SU-DHL-6 (cell line): ENCODE data around the gene ERF.

Source experiments
- H2AFZ ChIP-seq: fragments of 200-600 bp; sonication (generic); 2 replicates; pipeline ENCODE4 v1.6.1; 2014; ENCODE audit warnings: low read depth, mild to moderate bottlenecking, moderate library complexity, mixed read lengths, antibody characterized with exemption, low read length; ENCODE audit not compliant: severe bottlenecking
- H3F3A ChIP-seq: fragments of 200-600 bp; shearing (Covaris generic); 2 replicates; pipeline ENCODE4 v1.6.0; 2016; ENCODE audit warnings: antibody characterized with exemption, mild to moderate bottlenecking; ENCODE audit not compliant: insufficient read depth
- H3K27ac ChIP-seq: fragments of 200-600 bp; sonication (generic); 2 replicates; pipeline ENCODE4 v1.5.1; 2016; ENCODE audit warnings: low read depth, mild to moderate bottlenecking, low read length, moderate library complexity, mixed read lengths
- H3K27me3 ChIP-seq: fragments of 200-600 bp; sonication (generic), shearing (Covaris generic); 2 replicates; pipeline ENCODE4 v1.6.0; 2014; ENCODE audit warnings: mild to moderate bottlenecking, low read length
- H3K36me3 ChIP-seq: fragments of 200-600 bp; sonication (generic); 2 replicates; pipeline ENCODE4 v1.6.1; 2014; ENCODE audit warnings: mild to moderate bottlenecking, low read length, mixed read lengths
- H3K4me2 ChIP-seq: fragments of 300-600, 200-600 bp; shearing (Covaris generic), sonication (generic); 2 replicates; pipeline ENCODE4 v1.6.0; 2014; ENCODE audit warnings: low read length, low read depth, mild to moderate bottlenecking; ENCODE audit not compliant: poor library complexity, severe bottlenecking
- H3K4me3 ChIP-seq: fragments of 200-600 bp; sonication (generic); 2 replicates; pipeline ENCODE4 v1.5.1; 2014; ENCODE audit warnings: antibody characterized with exemption, low read length, mild to moderate bottlenecking, mixed read lengths; ENCODE audit not compliant: insufficient read depth, poor library complexity, severe bottlenecking
- H3K79me2 ChIP-seq: fragments of 200-600 bp; sonication (generic); 2 replicates; pipeline ENCODE4 v1.6.1; 2014; ENCODE audit warnings: mild to moderate bottlenecking, low read length, moderate library complexity; ENCODE audit not compliant: insufficient read depth
- H3K9ac ChIP-seq: fragments of 200-600 bp; sonication (generic); 2 replicates; pipeline ENCODE4 v1.7.0; 2014; ENCODE audit warnings: mild to moderate bottlenecking, low read length
- H3K9me2 ChIP-seq: fragments of 200-600 bp; sonication (generic); replicated peaks from 2 replicates; pipeline ENCODE4 v1.6.1; 2014; ENCODE audit warnings: low read length; ENCODE audit not compliant: insufficient read depth
- H3K9me3 ChIP-seq: fragments of 200-600 bp; sonication (generic); 2 replicates; pipeline ENCODE4 v1.6.1; 2014; ENCODE audit warnings: low read length, mixed read lengths; ENCODE audit not compliant: insufficient read depth
- H4K20me1 ChIP-seq: fragments of 200-600 bp; sonication (generic); 2 replicates; pipeline ENCODE4 v1.6.1; 2014; ENCODE audit warnings: low read depth, mild to moderate bottlenecking, antibody characterized with exemption, low read length, moderate library complexity, mixed read lengths
- CTCF ChIP-seq: fragments of 200-600 bp; sonication (generic); IDR thresholded peaks from one replicate; pipeline ENCODE4 v1.5.1; 2017; ENCODE audit warnings: antibody characterized with exemption, mild to moderate bottlenecking, low read length, moderate library complexity; ENCODE audit not compliant: insufficient read depth, poor library complexity, severe bottlenecking
- EZH2phosphoT487 ChIP-seq: fragments of 200-600 bp; sonication (generic), shearing (Covaris generic); conservative IDR thresholded peaks from 2 replicates; pipeline ENCODE4 v1.6.1; 2018; ENCODE audit warnings: mild to moderate bottlenecking, antibody characterized with exemption, low read length, moderate library complexity, mixed read lengths

ERF gene

GRCh38 chr19:42276821-42277220, 21.9 kb upstream of the ERF start:
- TF ChIP-seq EZH2phosphoT487: no peak
- TF ChIP-seq CTCF: no peak
- H3F3A ChIP-seq: peaks cover 16% of the 10 kb centered on the region
- H3K9ac ChIP-seq: no peak overlapping the region
- H3K9me2 ChIP-seq: no peaks in the 10 kb centered on the region
- no peaks in the 10 kb centered on the region for H3K36me3 ChIP-seq
- no peak overlapping the region for H3K27ac ChIP-seq
- no peaks in the 10 kb centered on the region for H3K79me2 ChIP-seq
- no peaks in the 10 kb centered on the region for H3K27me3 ChIP-seq
- no peaks in the 10 kb centered on the region for H4K20me1 ChIP-seq
- H3K9me3 ChIP-seq: no peaks in the 10 kb centered on the region
- no peak overlapping the region for H3K4me3 ChIP-seq
- no peak overlapping the region for H3K4me2 ChIP-seq
- no peak overlapping the region for H2AFZ ChIP-seq

DNA sequence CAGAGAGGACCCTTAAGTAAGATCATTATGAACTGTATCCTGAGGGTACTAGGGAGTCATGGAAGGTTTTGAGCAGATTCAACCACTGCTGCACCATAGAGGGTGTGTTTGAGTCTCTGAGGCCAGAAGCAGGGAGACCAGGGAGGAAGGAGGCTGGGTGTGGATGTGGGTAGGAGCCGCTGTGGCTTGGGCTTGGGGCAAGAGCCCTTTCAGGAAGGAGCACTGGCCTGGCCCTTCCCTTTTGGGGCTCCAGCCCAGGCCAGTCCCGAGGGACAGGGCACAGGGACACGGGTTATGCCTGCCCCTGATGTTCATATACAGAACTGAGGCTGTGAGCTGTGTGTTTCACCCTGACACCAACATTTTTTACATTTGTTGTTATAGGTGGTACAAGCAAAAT, 21.4 kb upstream of the ERF start:
- Histone ChIP-seq H3K9me2 (no peaks in the 10 kb centered on the region), H3K9me3 (no peaks in the 10 kb centered on the region), H3K9ac (no peak overlapping the region), H3K36me3 (no peaks in the 10 kb centered on the region), H3K27me3 (no peaks in the 10 kb centered on the region), H4K20me1 (no peaks in the 10 kb centered on the region), H3K4me3 (no peak overlapping the region), H2AFZ (no peak overlapping the region), H3K79me2 (no peaks in the 10 kb centered on the region), H3F3A (peaks cover 11% of the 10 kb centered on the region), H3K27ac (no peak overlapping the region), H3K4me2 (no peak overlapping the region)
- TF ChIP-seq CTCF (no peak), EZH2phosphoT487 (no peak)

DNA sequence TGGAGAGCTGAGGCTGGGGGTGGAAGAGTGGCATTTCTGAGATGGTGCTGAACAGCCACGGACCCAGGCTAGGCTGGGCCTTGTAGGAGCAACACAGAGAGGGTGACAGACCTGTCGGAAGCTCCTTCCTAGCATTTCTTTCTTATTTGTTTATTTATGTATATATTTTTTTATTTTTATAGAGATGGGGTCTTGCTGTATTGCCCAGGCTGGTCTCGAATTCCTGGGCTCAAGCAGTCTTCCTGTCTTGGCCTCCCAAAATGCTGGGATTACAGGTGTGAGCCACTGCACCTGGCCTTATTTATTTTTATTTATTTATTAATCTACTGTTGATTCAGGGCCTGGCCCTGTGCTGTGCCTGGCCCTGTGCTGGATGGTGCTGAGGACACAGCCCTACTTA, 20.6 kb upstream of the ERF start:
- Histone ChIP-seq H3K36me3 (no peaks in the 10 kb centered on the region), H3K4me3 (no peak overlapping the region), H4K20me1 (no peaks in the 10 kb centered on the region), H3F3A (0 out of 2 replicates have a peak, but pooled peaks cover 9% of the 10 kb centered on the region), H3K27ac (no peak overlapping the region), H3K9ac (no peak overlapping the region), H3K9me2 (no peaks in the 10 kb centered on the region), H3K4me2 (no peak overlapping the region), H3K27me3 (no peaks in the 10 kb centered on the region), H3K9me3 (no peaks in the 10 kb centered on the region), H3K79me2 (0 out of 2 replicates have a peak, but pooled peaks cover under 1% of the 10 kb centered on the region), H2AFZ (no peak overlapping the region)
- no peak for TF ChIP-seq EZH2phosphoT487
- TF ChIP-seq CTCF: no peak

DNA sequence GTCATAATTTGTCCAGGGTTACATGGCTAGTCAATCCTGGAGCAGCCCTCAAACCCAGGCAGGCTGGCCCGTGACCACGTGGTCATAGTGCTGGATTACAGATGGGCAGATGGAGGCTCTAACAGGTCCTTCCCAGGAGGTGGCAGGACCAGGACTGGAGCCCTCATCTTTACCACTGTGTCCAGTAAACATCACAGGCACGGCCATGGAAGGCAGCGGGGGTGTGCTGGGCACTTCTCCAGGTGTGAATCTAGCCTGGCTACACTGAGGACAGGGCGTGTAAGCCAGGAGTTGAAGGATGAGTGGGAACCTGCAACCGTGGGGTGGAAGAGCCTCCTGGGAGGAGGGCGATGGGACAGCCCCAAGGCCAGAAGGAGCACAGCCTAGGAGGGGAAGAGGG, 20.2 kb upstream of the ERF start:
- H3K36me3 ChIP-seq: no peaks in the 10 kb centered on the region
- no peak overlapping the region for H3K27ac ChIP-seq
- H3K4me3 ChIP-seq: no peak overlapping the region
- no peak overlapping the region for H2AFZ ChIP-seq
- no peaks in the 10 kb centered on the region for H4K20me1 ChIP-seq
- no peaks in the 10 kb centered on the region for H3K27me3 ChIP-seq
- no peak overlapping the region for H3K9ac ChIP-seq
- TF ChIP-seq CTCF: no peak
- TF ChIP-seq EZH2phosphoT487: no peak
- peaks cover 3% of the 10 kb centered on the region; the same call in 1 of the 2 replicates for H3K79me2 ChIP-seq
- H3F3A ChIP-seq: 0 out of 2 replicates have a peak, but pooled peaks cover 9% of the 10 kb centered on the region
- no peaks in the 10 kb centered on the region for H3K9me3 ChIP-seq
- H3K9me2 ChIP-seq: no peaks in the 10 kb centered on the region
- H3K4me2 ChIP-seq: no peak overlapping the region
